Lower leg skin (tissue), 3 donors: Measurements from ENCODE around the gene SLC37A2.

Experiments used
- POLR2A ChIP-seq, 2 donors: fragments of 450-650 bp; IDR thresholded peaks; one replicate each; pipeline ENCODE4 v1.6.1; 2016 to 2017; ENCODE audit warnings: antibody characterized with exemption in 2 of 2, mild to moderate bottlenecking in 1 of 2, moderate library complexity in 1 of 2
- TF ChIP-seq, protein P1 (sequence below), 3 donors: fragments of 450-650 bp; IDR thresholded peaks; one replicate each; pipeline ENCODE4 v1.5.1; 2016; ENCODE audit warnings: antibody characterized with exemption in 3 of 3, mild to moderate bottlenecking in 3 of 3, moderate library complexity in 2 of 3

DNA sequence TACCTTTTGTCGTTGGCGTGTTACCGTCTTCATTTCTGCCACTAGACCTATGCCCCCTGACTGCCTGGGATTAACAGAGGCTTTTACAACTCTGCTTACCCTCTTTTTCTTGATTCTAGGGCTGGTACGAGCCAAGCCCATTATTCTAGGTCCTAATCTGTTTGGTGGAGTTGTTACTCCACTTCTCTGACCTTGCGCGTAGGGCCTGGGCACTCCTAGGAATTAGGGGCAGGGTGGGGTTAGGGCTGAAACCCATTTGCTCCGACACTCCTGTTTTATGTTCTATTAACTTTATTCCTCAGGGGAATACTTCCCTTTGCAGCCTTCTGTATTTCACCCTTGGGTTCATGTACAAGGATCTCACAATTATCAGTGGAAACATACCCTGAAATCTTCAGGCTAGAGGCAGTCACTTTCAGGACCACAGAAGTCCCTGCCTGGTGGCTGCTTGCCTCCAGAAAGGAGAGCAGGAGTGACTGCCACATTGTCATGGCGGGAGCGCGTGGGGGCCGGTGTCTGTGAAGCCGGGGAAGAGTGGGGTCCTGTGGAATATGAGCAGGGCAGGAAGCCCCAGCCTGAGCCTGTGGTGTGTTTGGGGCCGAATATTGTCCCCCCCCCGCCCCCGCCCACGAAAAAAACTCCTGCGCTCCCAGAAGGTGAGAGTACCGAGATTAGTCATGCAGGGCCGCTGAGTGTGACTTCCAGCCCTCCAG lies 731 bp upstream of the SLC37A2 start:
- TF ChIP-seq, protein P1, sequence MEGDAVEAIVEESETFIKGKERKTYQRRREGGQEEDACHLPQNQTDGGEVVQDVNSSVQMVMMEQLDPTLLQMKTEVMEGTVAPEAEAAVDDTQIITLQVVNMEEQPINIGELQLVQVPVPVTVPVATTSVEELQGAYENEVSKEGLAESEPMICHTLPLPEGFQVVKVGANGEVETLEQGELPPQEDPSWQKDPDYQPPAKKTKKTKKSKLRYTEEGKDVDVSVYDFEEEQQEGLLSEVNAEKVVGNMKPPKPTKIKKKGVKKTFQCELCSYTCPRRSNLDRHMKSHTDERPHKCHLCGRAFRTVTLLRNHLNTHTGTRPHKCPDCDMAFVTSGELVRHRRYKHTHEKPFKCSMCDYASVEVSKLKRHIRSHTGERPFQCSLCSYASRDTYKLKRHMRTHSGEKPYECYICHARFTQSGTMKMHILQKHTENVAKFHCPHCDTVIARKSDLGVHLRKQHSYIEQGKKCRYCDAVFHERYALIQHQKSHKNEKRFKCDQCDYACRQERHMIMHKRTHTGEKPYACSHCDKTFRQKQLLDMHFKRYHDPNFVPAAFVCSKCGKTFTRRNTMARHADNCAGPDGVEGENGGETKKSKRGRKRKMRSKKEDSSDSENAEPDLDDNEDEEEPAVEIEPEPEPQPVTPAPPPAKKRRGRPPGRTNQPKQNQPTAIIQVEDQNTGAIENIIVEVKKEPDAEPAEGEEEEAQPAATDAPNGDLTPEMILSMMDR (IDR thresholded peaks at IDR 0.05), result no peak
- TF ChIP-seq POLR2A (IDR thresholded peaks at IDR 0.05), result no peak
